ENCODE results near the gene IGFBP3. TPM values are rescaled to one million over a fixed set of nuclear protein-coding genes. Genes with fewer than 3 reads are reported as not detected.
A peak's percentile ranks its signal among the peaks of the same experiment; 100 is the strongest.

Gene IGFBP3
- total RNA-seq, 1 donor from 2014 or later: 40.2 TPM

- DNase-seq (ENCODE audit: low read depth, low spot score): no peak
- no peak for TF ChIP-seq CTCF (conservative IDR thresholded peaks at IDR 0.05)
- H3K4me1 Mint-ChIP-seq: no peaks in the 10 kb centered on the region
- H3K4me3 Mint-ChIP-seq: no peak overlapping the region
- H3K27ac Mint-ChIP-seq (ENCODE audit: unreplicated experiment): no peak overlapping the region
- H3K36me3 Mint-ChIP-seq (ENCODE audit: low read depth): peaks cover 3% of the 10 kb centered on the region
- peaks cover 13% of the 10 kb centered on the region for H3K9me3 Mint-ChIP-seq
- no peaks in the 10 kb centered on the region for H3K27me3 Mint-ChIP-seq (ENCODE audit: low read depth)
Measured at GRCh38 chr7:45930967-45931366, 9.9 kb upstream of the IGFBP3 start.

- no peak overlapping the region for H3K27ac Mint-ChIP-seq (ENCODE audit: unreplicated experiment)
Measured at GRCh38 chr7:45927721-45928120, 6.6 kb upstream of the IGFBP3 start.

GRCh38 chr7:45924283-45924682 is 3.2 kb upstream of the IGFBP3 start:
- H3K36me3 Mint-ChIP-seq (ENCODE audit: low read depth): peaks cover 3% of the 10 kb centered on the region
- peaks cover 36% of the 10 kb centered on the region for H3K4me1 Mint-ChIP-seq
- no peak for DNase-seq (ENCODE audit: low read depth, low spot score)
- peaks cover 36% of the 10 kb centered on the region for H3K27me3 Mint-ChIP-seq (ENCODE audit: low read depth)
- no peak overlapping the region for H3K4me3 Mint-ChIP-seq
- H3K9me3 Mint-ChIP-seq: peaks cover 10% of the 10 kb centered on the region
- no peak for TF ChIP-seq CTCF (conservative IDR thresholded peaks at IDR 0.05)
- H3K27ac Mint-ChIP-seq (ENCODE audit: unreplicated experiment): no peak overlapping the region

More at GRCh38 chr7:45927721-45928120, 6.6 kb upstream of the IGFBP3 start:
- Mint-ChIP-seq H3K4me3 (no peak overlapping the region), H3K4me1 (peaks cover 13% of the 10 kb centered on the region), H3K27me3 (ENCODE audit: low read depth) (peaks cover 10% of the 10 kb centered on the region), H3K36me3 (ENCODE audit: low read depth) (peaks cover 3% of the 10 kb centered on the region), H3K9me3 (peaks cover 10% of the 10 kb centered on the region)
- no peak for TF ChIP-seq CTCF (conservative IDR thresholded peaks at IDR 0.05)
- no peak for DNase-seq (ENCODE audit: low read depth, low spot score)

GRCh38 chr7:45923818-45924217 is 2.7 kb upstream of the IGFBP3 start:
- no peak for TF ChIP-seq CTCF (conservative IDR thresholded peaks at IDR 0.05)
- DNase-seq (ENCODE audit: low read depth, low spot score): no peak
- H3K9me3 Mint-ChIP-seq: peaks cover 6% of the 10 kb centered on the region
- no peak overlapping the region for H3K27ac Mint-ChIP-seq (ENCODE audit: unreplicated experiment)
- peaks cover 40% of the 10 kb centered on the region for H3K4me1 Mint-ChIP-seq
- no peak overlapping the region for H3K4me3 Mint-ChIP-seq
- H3K36me3 Mint-ChIP-seq (ENCODE audit: low read depth): peaks cover 3% of the 10 kb centered on the region
- peaks cover 41% of the 10 kb centered on the region for H3K27me3 Mint-ChIP-seq (ENCODE audit: low read depth)

- Mint-ChIP-seq H3K4me3 (peak overlapping the region; percentile 92), H3K27ac (ENCODE audit: unreplicated experiment) (no peak overlapping the region)
Measured at GRCh38 chr7:45923290-45923689, 2.2 kb upstream of the IGFBP3 start.

More at GRCh38 chr7:45923290-45923689, 2.2 kb upstream of the IGFBP3 start:
- Mint-ChIP-seq H3K9me3 (peaks cover under 1% of the 10 kb centered on the region), H3K4me1 (peaks cover 44% of the 10 kb centered on the region), H3K36me3 (ENCODE audit: low read depth) (no peaks in the 10 kb centered on the region), H3K27me3 (ENCODE audit: low read depth) (peaks cover 46% of the 10 kb centered on the region)
- DNase-seq (ENCODE audit: low read depth, low spot score): peak; percentile 81
- TF ChIP-seq CTCF (conservative IDR thresholded peaks at IDR 0.05): peak; percentile 97
